ENCODE results near the gene SRRT.
"Not testable (repeated sequence)": the region's sequence is repeated elsewhere in the genome, so short reads cannot be mapped to it uniquely, and the experiment has no call there.

The SRRT gene

GRCh38 chr7:100921039-100921438 lies 46.1 kb downstream of the SRRT start:
- no peak overlapping the region for H3K27ac ChIP-seq
- TF ChIP-seq, protein P1, sequence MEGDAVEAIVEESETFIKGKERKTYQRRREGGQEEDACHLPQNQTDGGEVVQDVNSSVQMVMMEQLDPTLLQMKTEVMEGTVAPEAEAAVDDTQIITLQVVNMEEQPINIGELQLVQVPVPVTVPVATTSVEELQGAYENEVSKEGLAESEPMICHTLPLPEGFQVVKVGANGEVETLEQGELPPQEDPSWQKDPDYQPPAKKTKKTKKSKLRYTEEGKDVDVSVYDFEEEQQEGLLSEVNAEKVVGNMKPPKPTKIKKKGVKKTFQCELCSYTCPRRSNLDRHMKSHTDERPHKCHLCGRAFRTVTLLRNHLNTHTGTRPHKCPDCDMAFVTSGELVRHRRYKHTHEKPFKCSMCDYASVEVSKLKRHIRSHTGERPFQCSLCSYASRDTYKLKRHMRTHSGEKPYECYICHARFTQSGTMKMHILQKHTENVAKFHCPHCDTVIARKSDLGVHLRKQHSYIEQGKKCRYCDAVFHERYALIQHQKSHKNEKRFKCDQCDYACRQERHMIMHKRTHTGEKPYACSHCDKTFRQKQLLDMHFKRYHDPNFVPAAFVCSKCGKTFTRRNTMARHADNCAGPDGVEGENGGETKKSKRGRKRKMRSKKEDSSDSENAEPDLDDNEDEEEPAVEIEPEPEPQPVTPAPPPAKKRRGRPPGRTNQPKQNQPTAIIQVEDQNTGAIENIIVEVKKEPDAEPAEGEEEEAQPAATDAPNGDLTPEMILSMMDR (conservative IDR thresholded peaks at IDR 0.05), result no peak

GRCh38 chr7:100923616-100924015 lies 48.7 kb downstream of the SRRT start:
- H3K27ac ChIP-seq, result not testable (repeated sequence)

GRCh38 chr7:100929808-100930174 lies 54.9 kb downstream of the SRRT start:
- no peak overlapping the region for H3K27ac ChIP-seq
- TF ChIP-seq, protein P1 (conservative IDR thresholded peaks at IDR 0.05), result no peak

DNA sequence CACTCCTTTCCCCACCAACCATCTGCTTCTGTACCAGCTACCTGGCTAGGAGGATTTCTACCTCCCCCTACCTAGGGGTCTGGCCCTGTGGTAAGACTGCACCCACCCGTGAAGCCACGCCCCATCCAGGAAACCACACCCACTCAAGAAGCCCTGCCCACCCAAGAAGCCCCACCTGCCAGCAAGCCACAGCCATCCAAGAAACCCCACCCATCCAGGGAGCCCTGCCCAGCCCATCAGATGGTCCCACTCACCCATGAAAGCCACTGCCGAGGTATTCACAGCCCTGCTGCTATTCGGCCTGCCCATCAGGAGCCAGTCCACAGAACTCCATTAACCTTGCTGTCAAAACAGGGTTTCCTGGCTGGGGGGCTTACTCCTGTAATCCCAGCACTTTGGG lies 58.8 kb downstream of the SRRT start:
- H3K27ac ChIP-seq, result no peak overlapping the region
- TF ChIP-seq, protein P1 (conservative IDR thresholded peaks at IDR 0.05), result no peak

DNA sequence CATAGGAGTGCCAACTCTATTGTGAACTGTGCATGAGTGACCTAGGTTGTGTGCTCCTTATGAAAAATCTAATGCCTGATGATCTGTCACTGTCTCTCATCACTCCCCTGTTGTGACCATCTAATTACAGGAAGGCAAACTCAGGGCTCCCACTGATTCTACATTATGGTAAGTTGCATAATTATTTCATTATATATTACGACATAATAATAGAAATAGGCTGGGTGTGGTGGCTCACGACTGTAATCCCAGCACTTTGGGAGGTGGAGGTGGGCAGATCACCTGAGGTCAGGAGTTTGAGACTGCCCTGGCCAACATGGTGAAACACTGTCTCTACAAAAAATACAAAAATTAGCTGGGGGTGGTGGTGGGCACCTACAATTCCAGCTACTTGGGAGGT lies 60.5 kb downstream of the SRRT start:
- not testable (repeated sequence) for H3K27ac ChIP-seq

- H3K27ac ChIP-seq, result not testable (repeated sequence)
Measured at GRCh38 chr7:100936167-100936566, 61.3 kb downstream of the SRRT start.

Measured in VCaP (cell line).